NB4 (cell line): Measurements from ENCODE around the gene PHACTR1.

Source experiments
- CTCF ChIP-seq: IDR thresholded peaks from one replicate; pipeline ENCODE4 v1.5.1; 2012; ENCODE audit warnings: low read depth, low read length
- MAX ChIP-seq: IDR thresholded peaks from 2 replicates; pipeline ENCODE4 v1.6.1; 2011; ENCODE audit warnings: low read depth, low read length
- MYC ChIP-seq: IDR thresholded peaks from 2 replicates; pipeline ENCODE4 v1.6.1; 2011; ENCODE audit warnings: low read depth, low read length
- POLR2A ChIP-seq: IDR thresholded peaks from 2 replicates; pipeline ENCODE4 v1.6.1; 2011; ENCODE audit warnings: mild to moderate bottlenecking; ENCODE audit not compliant: insufficient read length; ENCODE audit errors: extremely low read depth

- TF ChIP-seq CTCF (no peak), POLR2A (no peak), MAX (no peak), MYC (no peak)
Observed at GRCh38 chr6:13141387-13141786, 424.8 kb downstream of the PHACTR1 start.
